M059J (cell line): ENCODE results near the gene CDHR2. TPM values are rescaled to one million over a fixed set of nuclear protein-coding genes. Genes with fewer than 3 reads are reported as not detected.
"Not testable (repeated sequence)": the region's sequence is repeated elsewhere in the genome, so short reads cannot be mapped to it uniquely, and the experiment has no call there.

ENCODE experiments used
- DNase-seq: peaks from one replicate; pipeline ENCODE4 v3.0.0-alpha.2; 2012; ENCODE audit warnings: low read depth
- total RNA-seq: library from RNA; depleted of rRNA; stranded (reverse); fragments of >200 nt; shearing (Covaris generic); gene quantifications from 2 replicates; pipeline ENCODE4 v1.2.3, GENCODE V29; 2014

CDHR2 gene
- total RNA-seq, 1 experiment from 2014 or later = not detected

DNA sequence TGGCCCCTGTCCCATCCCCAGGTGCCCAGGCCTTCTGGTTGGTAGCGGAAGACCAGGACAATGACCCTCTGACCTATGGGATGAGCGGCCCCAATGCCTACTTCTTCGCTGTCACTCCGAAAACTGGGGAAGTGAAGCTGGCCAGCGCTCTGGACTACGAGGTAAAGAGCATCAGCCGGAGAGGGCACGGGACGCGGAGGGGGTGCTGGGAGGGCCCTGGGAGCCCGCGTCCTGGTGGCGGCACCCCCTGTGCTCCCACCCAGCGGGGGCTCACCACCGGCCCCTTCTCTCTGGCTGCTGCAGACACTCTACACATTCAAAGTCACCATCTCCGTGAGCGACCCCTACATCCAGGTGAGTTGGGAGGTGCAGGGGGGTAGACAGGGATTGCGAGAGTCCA, 19.5 kb downstream of the CDHR2 start:
- DNase-seq = no peak

DNA sequence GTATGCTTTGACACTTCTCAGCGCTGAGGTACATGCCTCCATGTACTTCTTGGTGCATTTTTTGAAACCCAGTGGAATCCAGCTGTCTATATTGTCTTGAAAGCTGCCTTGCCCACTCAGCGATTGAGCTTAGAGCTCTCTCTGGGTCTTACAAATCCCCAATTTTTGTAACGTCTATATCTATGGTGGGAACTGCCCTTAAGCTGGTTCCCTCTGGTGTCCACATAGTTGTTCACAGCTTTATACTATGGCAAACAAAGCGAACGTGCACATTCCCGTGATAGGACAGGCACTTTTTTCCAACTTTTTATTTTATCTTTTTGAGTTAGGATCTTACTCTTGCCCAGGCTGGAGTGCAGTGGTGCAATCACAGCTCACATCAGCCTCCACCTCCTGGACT, 20.9 kb downstream of the CDHR2 start:
- DNase-seq = no peak

DNA sequence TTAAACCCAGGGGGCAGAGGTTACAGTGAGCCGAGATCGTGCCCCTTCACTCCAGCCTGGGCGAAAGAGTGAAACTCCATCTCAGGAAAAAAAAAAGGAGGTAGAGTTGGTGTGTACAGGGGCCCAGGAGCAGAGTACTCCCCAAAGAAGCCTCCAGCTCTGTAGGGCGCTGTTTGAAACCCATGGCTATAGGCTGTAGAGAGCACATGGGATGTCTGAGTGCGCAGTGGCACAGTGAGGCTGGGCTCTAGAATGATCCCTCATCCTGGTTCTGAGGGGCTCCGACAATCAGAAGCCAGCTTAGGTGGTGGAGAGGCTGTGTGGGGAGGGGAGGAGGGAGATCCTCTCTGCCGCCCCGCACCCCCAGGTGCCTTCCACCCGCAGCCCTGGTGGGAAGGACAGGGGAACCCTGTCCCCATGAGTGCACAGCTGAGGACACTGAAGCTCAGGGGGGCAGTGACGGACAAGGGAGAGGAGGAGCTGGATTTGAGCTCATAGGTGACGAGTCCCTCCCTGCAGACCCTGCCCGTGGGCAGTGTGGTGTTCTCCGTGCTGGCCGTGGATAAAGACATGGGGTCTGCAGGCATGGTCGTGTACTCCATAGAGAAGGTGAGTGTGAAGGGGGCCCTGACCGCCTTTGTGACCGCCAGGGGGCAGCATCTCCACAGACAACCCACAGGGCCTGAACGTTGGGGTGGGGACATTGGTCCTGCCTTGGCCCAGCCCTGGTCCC, 24.6 kb downstream of the CDHR2 start:
- DNase-seq = peak; percentile 42

DNA sequence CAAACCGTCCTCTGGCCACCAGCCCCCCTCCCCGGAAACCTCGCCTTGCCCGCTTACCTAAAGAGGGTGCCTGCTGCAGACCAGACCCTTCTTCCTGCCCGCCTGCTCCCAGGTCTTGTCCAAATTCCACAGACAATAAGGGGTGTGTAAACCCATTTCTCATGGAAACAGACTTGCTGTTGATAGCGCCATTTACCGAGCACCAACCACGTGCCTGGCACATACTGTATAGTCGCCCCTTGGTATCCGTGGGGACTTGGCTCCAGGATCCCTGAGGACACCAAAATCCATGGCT, 25.1 kb downstream of the CDHR2 start:
- DNase-seq = no peak

DNA sequence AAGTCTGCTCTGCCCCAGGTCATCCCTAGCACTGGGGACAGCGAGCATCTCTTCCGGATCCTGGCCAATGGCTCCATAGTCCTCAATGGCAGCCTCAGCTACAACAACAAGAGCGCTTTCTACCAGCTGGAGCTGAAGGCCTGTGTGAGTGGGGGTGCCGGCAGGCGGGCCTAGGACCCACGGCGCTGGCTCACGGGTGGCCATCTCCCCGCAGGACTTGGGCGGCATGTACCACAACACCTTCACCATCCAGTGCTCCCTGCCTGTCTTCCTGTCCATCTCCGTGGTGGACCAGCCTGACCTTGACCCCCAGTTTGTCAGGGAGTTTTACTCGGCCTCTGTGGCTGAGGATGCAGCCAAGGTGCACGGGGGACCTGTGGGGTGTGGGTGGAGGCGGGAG, 25.9 kb downstream of the CDHR2 start:
- DNase-seq = no peak

DNA sequence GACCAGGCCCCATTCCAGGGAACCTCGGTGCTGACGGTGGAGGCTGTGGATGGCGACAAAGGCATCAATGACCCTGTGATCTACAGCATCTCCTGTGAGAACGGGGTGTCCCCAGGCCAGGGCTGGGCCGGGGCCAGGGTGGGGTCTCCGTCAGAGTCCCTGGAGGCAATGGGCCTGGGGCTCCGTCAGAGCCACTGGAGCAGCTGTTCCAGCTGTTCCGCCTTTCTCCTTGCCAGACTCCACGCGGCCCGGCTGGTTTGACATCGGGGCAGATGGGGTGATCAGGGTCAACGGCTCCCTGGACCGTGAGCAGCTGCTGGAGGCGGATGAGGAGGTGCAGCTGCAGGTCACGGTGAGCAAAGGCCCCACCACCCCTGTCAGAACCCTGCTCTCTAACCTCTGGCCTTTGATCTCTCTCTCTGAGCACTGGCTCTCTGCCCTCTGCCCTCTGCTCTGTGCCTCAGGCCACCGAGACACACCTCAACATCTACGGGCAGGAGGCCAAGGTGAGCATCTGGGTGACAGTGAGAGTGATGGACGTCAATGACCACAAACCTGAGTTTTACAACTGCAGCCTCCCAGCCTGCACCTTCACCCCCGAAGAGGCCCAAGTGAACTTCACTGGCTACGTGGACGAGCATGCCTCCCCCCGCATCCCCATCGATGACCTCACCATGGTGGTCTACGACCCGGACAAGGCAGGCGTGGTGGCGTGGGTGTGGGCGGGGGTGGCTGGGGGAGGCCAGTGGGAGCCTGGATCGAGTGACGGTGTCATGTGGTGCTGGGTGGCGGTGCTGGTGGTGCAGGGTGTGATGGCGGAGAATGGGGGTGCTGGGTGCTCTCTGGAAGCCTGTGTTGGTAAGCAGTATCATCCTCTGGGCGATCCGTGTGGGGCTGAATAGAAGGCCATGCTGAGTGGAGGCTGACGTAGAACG, 26.6 kb downstream of the CDHR2 start:
- DNase-seq = no peak

DNA sequence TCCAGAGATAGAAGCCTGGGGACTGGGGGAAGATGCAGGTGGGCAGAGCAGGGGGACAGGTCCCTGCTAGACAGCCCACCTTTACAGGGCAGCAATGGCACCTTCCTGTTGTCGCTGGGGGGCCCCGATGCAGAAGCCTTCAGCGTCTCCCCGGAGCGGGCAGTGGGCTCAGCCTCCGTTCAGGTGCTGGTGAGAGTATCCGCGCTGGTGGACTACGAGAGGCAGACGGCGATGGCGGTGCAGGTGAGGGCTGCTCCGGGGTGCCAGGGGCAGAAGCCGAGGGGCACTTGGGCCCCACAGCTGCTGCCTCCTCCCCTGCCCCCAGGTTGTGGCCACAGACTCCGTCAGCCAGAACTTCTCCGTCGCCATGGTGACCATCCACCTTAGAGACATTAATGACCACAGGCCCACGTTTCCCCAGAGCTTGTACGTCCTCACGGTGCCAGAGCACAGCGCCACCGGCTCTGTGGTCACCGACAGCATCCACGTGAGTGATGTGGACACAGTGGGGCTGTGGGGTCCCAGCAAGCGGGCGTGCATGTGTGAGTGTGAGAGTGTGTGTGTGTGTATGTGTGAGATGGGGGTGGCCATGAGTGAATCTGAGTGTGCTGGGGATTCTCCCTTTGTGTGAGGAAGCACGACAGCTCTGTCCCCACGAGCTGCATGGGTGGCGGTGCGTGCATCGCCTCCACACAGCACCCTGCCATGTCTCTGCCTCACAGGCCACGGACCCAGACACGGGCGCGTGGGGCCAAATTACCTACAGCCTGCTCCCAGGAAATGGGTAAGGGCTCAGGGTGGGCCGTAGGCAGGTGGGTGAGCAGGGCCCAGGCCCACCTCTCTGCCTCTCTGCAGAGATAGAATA, 28.4 kb downstream of the CDHR2 start:
- DNase-seq = peak; percentile 38

DNA sequence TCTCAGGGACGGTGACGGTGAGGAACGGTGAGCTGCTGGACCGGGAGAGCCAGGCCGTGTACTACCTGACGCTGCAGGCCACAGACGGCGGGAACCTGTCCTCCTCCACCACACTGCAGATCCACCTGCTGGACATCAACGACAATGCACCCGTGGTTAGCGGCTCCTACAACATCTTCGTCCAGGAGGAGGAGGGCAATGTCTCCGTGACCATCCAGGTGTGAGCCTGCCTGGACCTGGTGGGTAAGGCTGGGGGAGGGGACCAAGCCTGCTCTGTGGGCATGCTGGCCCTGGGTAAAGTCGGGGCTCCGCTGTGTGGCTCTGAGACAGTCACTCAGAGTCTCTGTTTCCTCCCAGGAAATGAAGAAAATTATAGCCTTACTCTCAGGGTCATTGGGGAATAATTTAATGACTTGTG, 29.3 kb downstream of the CDHR2 start:
- peak; percentile 40 for DNase-seq

DNA sequence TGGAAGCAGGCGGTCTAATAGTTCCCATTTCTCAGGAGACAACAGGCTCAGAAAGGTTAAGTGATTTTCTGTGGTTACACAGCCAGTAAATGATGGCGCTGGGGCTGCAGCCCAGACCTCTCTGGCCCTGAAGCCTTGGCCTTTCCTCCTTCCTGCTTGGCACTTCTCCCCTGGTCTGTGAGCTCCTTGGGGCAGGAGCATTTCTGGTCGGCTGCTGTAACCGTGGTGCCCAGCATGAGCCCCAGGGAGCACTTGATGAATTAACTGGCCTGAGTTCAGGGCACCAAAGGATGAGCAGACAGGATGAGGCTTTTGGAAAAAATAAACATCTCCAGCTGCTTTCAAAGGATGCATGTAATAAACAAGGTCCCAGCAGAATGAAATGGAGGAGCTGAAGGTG, 30.2 kb downstream of the CDHR2 start:
- DNase-seq = peak; percentile 12

DNA sequence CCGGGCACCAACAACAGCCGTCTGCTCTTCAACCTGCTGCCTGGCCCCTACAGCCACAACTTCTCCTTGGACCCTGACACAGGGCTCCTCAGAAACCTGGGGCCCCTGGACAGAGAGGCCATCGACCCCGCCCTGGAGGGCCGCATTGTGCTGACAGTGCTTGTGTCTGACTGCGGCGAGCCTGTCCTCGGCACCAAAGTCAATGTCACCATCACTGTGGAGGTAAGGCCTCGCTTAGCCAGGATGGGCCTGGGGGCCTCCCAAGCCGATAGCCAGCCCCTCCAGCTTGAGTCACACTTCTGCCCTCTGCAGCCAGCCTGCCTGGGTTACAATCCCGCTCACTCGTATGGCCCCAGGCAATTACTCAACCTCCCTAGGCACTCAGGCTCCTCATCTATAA, 32.2 kb downstream of the CDHR2 start:
- no peak for DNase-seq

DNA sequence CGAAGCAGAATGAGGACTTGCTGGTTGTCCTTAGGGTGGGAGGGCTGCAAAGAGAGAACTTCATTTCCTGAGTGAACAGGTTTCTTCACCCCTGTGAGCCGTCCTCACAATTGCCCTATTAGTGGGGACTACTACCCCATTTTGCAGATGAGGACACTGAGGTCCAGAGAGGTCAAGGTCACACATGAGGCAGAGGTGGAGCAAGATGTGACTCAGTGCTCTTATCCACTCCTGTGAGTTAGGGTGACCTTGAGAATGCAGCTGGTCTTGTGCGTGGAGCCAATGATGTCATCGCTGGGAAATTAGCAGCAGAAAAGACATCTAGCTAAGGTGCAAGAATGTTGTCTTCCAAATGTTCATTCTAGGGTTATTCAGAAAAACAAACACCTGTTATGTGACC, 33.9 kb downstream of the CDHR2 start:
- DNase-seq = no peak

DNA sequence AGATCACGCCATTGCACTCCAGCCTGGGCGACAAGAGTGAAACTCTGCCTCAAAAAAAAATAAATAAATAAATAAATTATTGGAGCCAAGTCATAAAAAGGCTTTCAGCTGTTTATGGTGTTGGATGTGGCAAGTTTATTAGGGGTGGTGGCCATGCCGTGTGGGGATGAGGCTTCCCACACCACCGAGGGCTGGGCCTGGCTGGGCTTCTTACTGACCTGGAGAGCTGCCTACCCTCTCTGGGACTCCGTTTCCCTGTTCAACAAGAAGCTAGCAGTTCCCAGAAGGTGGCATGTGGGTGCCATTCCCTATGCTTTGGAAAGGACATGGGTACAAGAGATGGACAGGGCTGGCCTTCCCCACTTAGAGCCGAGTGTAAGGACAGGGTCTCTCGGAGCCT, 38.3 kb downstream of the CDHR2 start:
- no peak for DNase-seq

DNA sequence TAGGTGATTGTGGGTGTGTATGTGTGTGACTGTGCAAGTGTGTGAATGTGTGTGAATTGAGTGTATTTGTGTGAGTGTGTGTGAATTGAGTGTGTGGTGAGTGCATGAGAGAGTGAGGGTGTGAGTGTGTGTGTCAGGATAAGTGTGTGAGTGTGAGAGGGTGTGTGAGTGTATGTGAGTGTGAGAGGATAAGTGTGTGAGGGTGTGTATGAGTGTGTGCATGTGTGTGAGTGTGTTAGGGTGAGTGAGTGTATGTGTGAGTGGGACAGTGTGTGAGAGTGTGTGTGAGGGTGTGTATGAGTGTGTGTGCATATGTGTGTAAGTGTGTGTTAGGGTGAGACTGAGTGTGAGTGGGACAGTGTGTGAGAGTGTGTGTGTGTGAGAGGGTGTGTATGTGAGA, 39.2 kb downstream of the CDHR2 start:
- DNase-seq = no peak

DNA sequence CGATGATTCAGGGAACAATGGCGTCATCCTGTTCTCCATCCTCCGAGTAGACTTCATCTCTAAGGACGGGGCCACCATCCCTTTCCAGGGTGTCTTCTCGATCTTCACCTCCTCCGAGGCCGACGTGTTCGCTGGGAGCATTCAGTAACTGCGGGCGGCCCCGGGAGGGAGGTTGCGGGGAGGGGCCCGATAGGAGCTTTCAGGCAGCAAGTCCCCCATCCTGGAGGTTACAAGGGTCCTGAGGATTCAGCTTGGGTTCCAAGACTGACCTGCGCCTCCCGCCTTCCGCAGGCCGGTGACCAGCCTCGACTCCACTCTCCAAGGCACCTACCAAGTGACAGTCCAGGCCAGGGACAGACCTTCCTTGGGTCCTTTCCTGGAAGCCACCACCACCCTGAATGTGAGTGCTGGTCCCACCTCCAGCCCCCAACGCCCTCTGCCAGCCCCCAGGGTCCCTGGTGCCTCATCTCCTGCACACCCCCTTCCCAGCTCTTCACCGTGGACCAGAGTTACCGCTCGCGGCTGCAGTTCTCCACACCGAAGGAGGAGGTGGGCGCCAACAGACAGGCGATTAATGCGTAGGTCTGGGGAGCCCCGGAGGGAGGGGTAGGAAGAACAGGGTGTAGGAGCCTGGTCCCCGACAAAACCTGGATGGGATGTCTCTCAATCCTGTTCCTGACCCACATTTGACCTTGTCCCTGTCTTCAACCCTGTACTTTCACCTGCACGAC, 40.1 kb downstream of the CDHR2 start:
- no peak for DNase-seq

DNA sequence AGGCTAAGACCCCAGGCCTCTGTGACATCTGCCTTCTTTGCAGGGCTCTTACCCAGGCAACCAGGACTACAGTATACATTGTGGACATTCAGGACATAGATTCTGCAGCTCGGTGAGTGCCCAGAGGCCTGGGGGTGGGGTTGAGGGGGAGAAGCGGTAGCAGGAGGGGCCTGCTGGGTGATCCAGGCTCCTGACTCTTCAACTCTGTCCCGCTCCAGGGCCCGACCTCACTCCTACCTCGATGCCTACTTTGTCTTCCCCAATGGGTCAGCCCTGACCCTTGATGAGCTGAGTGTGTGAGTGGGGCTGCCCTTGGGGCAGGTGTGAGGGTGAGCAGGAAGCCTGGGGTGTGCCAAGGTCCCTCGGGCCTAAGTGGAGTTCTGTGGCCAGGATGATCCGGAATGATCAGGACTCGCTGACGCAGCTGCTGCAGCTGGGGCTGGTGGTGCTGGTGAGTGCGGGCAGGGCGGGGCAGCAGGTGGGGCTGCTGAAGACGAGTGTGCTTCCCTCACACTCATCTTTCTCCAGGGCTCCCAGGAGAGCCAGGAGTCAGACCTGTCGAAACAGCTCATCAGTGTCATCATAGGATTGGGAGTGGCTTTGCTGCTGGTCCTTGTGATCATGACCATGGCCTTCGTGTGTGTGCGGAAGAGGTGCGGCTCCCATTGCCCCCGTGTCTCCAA, 41.0 kb downstream of the CDHR2 start:
- DNase-seq = no peak

DNA sequence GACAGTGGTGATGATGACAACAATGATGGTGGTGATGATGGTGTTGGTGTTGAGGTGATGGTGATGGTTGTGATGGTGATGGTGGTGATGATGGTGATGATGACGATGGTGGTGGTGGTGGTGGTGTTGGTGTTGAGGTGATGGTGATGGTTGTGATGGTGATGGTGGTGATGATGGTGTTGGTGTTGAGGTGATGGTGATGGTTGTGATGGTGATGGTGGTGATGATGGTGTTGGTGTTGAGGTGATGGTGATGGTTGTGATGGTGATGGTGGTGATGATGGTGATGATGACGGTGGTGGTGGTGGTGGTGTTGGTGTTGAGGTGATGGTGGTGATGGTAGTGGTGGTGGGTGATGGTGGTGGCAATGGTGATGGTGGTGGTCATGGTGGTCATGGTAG, 42.5 kb downstream of the CDHR2 start:
- DNase-seq = not testable (repeated sequence)

DNA sequence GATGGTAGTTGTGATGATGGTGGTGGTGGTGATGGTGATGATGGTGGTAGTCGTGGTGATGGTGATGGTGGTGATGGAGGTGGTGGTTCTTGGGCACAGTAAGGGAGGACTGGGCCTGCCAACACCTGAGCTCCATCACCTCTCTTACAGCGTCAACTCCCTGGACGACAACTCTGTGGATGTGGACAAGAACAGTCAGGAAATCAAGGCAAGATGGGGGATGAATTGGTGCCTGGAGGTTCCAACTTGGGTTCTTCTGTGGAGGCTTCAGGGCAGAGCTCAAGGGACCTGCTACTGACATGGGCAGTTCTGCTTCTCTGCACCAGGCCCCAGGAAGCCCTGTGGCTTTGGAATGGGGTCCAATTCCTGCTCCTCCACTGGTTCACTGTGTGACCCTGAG, 43.4 kb downstream of the CDHR2 start:
- no peak for DNase-seq

DNA sequence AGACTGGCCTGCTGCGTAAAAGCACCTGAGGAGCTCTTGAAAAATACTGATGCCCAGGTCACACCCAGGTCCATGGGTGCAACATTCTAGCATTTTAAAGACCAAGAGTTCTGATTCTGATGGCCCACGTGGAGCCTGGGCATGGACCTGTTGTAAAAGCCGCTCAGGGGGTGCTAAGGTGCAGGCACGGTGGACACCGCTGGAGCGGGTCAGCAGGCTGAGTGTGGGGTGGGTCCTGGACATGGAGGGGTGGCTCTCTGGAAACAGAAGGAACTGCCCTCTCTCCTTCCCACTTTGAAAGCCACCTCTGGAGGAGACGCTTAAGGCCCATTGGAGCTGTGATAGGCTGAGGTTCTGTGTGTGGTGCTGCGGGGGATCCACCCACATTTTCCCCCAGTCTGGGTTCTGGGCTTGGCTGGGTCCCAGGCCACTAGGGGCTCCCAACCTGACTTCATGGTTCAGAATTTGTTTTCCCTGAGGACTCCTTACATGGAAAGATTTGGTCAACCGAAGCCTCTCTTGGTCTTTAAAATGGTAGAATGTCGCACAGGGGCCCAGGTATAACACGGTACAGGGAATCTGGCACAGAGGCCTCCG, 44.2 kb downstream of the CDHR2 start:
- no peak for DNase-seq

DNA sequence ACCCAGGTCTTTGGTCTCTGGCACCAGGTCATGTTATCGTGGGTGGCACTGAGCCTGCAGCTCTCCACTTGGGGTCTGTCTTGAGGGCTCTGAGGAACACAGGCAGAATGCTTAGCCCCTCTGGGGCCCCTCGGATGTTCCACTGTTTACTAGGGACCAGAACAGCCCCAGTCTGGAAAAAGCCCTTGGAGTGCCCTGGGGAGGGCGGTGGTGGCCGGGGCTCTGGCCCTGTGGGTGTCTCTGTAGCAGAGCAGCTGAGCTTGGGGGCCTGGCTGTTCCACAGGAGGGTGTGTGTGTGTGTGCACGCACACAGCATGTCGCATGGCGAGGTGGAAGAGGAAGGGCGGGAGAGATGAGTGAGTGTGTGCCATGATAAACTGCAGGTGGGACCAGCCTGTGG, 45.4 kb downstream of the CDHR2 start:
- no peak for DNase-seq

DNA sequence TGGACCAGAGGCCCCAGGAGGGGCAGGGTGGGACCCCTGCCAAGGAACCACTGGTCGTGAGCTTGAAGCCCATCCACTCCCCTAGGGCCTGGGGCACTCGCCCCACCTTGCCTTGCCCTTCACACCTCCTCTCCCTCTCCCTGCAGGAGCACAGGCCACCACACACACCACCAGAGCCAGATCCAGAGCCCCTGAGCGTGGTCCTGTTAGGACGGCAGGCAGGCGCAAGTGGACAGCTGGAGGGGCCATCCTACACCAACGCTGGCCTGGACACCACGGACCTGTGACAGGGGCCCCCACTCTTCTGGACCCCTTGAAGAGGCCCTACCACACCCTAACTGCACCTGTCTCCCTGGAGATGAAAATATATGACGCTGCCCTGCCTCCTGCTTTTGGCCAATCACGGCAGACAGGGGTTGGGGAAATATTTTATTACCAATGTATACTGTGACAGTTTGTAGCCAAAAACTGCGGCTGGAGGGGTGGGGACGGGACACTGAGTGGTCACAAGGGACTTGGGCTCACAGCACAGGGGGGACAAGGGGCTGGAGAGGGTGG, 46.3 kb downstream of the CDHR2 start:
- no peak for DNase-seq
